22Rv1 (cell line): Measurements from ENCODE around the gene CFAP92.

Source experiments
- CTCF ChIP-seq: fragments of 450-650 bp; IDR thresholded peaks from 2 replicates; pipeline ENCODE4 v1.5.1; 2017; ENCODE audit warnings: mild to moderate bottlenecking
- ZFX ChIP-seq: fragments of 450-650 bp; IDR thresholded peaks from 2 replicates; pipeline ENCODE4 v1.6.1; 2017; ENCODE audit warnings: antibody characterized with exemption, borderline replicate concordance

GRCh38 chr3:128929364-128929763 is 64.5 kb downstream of the CFAP92 start:
- no peak for TF ChIP-seq CTCF
- TF ChIP-seq ZFX: no peak
